GM15510 (cell line): ENCODE results near the gene HOXB6.

Experiments used
- POLR2A ChIP-seq: IDR thresholded peaks from 3 replicates; pipeline ENCODE4 v1.6.1; 2011; ENCODE audit warnings: borderline replicate concordance; ENCODE audit not compliant: insufficient read length; ENCODE audit errors: extremely low read depth

Gene HOXB6

GRCh38 chr17:48639136-48639535 lies 34.4 kb upstream of the HOXB6 start:
- no peak for TF ChIP-seq POLR2A

GRCh38 chr17:48637323-48638260 lies 32.8 kb upstream of the HOXB6 start:
- no peak for TF ChIP-seq POLR2A

GRCh38 chr17:48636177-48637018 lies 31.6 kb upstream of the HOXB6 start:
- no peak for TF ChIP-seq POLR2A

- TF ChIP-seq POLR2A: no peak
These were observed 29.9 kb upstream of the HOXB6 start for GRCh38 chr17:48634493-48635208.

- no peak for TF ChIP-seq POLR2A
These were observed 28.5 kb upstream of the HOXB6 start for GRCh38 chr17:48633266-48633677.

GRCh38 chr17:48632579-48633265 lies 27.9 kb upstream of the HOXB6 start:
- TF ChIP-seq POLR2A: no peak

- no peak for TF ChIP-seq POLR2A
These were observed 27.1 kb upstream of the HOXB6 start for GRCh38 chr17:48631693-48632578.

GRCh38 chr17:48630925-48631692 lies 26.3 kb upstream of the HOXB6 start:
- TF ChIP-seq POLR2A: no peak

GRCh38 chr17:48630009-48630924 lies 25.5 kb upstream of the HOXB6 start:
- no peak for TF ChIP-seq POLR2A

GRCh38 chr17:48629411-48629759 lies 24.6 kb upstream of the HOXB6 start:
- no peak for TF ChIP-seq POLR2A

GRCh38 chr17:48628649-48629410 lies 24.0 kb upstream of the HOXB6 start:
- TF ChIP-seq POLR2A: no peak
